ENCODE data around the gene BPI.

The BPI gene

GRCh38 chr20:38386851-38387250 lies 82.9 kb downstream of the BPI start:
- Histone ChIP-seq H3K27ac (ENCODE audit: low read length) (no peak overlapping the region), H3K36me3 (ENCODE audit: insufficient read depth, low read length) (no peaks in the 10 kb centered on the region), H3K27me3 (ENCODE audit: insufficient read depth, low read length, poor library complexity) (peaks cover 10% of the 10 kb centered on the region), H3K9me3 (ENCODE audit: insufficient read depth, low read length, severe bottlenecking) (no peaks in the 10 kb centered on the region), H3K79me2 (ENCODE audit: insufficient read depth, low read length) (no peaks in the 10 kb centered on the region), H3K4me2 (ENCODE audit: insufficient read depth, low read length) (no peak overlapping the region), H3K4me1 (ENCODE audit: insufficient read depth, low read length) (no peaks in the 10 kb centered on the region), H2AFZ (ENCODE audit: low read depth, low read length) (no peak overlapping the region), H3K9ac (ENCODE audit: low read depth, low read length) (no peak overlapping the region), H4K20me1 (ENCODE audit: insufficient read depth, low read length) (no peaks in the 10 kb centered on the region), H3K4me3 (ENCODE audit: low read depth in 1 of 2, low read length in 2 of 2) (no peak overlapping the region)
- TF ChIP-seq EZH2 (IDR thresholded peaks at IDR 0.05; ENCODE audit: borderline replicate concordance, low read depth, low read length, severe bottlenecking), result no peak
- TF ChIP-seq, protein P1, sequence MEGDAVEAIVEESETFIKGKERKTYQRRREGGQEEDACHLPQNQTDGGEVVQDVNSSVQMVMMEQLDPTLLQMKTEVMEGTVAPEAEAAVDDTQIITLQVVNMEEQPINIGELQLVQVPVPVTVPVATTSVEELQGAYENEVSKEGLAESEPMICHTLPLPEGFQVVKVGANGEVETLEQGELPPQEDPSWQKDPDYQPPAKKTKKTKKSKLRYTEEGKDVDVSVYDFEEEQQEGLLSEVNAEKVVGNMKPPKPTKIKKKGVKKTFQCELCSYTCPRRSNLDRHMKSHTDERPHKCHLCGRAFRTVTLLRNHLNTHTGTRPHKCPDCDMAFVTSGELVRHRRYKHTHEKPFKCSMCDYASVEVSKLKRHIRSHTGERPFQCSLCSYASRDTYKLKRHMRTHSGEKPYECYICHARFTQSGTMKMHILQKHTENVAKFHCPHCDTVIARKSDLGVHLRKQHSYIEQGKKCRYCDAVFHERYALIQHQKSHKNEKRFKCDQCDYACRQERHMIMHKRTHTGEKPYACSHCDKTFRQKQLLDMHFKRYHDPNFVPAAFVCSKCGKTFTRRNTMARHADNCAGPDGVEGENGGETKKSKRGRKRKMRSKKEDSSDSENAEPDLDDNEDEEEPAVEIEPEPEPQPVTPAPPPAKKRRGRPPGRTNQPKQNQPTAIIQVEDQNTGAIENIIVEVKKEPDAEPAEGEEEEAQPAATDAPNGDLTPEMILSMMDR (IDR thresholded peaks at IDR 0.05; ENCODE audit: borderline replicate concordance, extremely low read depth, low read length, poor library complexity, severe bottlenecking), result no peak
- no peak for ATAC-seq (ENCODE audit: insufficient read depth, low read depth)
- DNase-seq, result no peak

Measured in DND-41 (cell line).